IMR-90 (cell line): ENCODE measurements around the gene RFK.

Experiments
- CHD1 ChIP-seq: IDR thresholded peaks from 2 replicates; pipeline ENCODE4 v1.6.1; 2012; ENCODE audit warnings: low read depth, low read length, improper control_type of control experiment
- MAZ ChIP-seq: IDR thresholded peaks from 2 replicates; pipeline ENCODE4 v1.6.1; 2012; ENCODE audit warnings: low read depth, mild to moderate bottlenecking, low read length, improper control_type of control experiment, moderate library complexity, borderline replicate concordance
- NFE2L2 ChIP-seq: fragments of 150-350 bp; IDR thresholded peaks from 2 replicates; pipeline ENCODE4 v1.6.1; 2016; ENCODE audit warnings: low read depth, mild to moderate bottlenecking, low read length
- POLR2A ChIP-seq: IDR thresholded peaks from 2 replicates; pipeline ENCODE4 v1.6.1; 2012; ENCODE audit warnings: mild to moderate bottlenecking, low read depth, low read length
- RCOR1 ChIP-seq: IDR thresholded peaks from 2 replicates; pipeline ENCODE4 v1.6.1; 2012; ENCODE audit warnings: mild to moderate bottlenecking, low read length, improper control_type of control experiment; ENCODE audit not compliant: insufficient replicate concordance
- TF ChIP-seq, protein P1 (sequence below): conservative IDR thresholded peaks from 2 replicates; pipeline ENCODE4 v1.5.1; 2012; ENCODE audit warnings: mild to moderate bottlenecking, low read depth, low read length, improper control_type of control experiment

DNA sequence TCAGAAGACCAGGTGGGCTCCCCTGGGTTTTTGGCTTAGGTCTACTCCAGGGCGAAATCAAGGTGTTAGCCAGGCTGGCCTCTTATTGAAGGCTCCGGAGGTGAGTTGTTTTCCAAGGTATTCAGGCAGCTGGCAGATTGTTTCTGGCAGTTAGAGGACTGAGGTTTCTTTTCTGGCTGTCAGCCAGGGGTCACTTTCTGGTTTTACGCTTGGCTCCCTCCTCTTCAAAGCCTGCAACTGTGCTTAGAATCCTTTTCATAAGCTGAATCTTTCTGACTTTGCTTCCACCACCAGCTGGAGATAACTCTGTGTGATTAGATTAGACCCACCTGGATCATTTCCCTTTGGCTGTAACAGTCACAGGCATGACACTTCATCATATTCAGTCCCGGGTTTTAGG lies 24.6 kb downstream of the RFK start:
- TF ChIP-seq, protein P1, sequence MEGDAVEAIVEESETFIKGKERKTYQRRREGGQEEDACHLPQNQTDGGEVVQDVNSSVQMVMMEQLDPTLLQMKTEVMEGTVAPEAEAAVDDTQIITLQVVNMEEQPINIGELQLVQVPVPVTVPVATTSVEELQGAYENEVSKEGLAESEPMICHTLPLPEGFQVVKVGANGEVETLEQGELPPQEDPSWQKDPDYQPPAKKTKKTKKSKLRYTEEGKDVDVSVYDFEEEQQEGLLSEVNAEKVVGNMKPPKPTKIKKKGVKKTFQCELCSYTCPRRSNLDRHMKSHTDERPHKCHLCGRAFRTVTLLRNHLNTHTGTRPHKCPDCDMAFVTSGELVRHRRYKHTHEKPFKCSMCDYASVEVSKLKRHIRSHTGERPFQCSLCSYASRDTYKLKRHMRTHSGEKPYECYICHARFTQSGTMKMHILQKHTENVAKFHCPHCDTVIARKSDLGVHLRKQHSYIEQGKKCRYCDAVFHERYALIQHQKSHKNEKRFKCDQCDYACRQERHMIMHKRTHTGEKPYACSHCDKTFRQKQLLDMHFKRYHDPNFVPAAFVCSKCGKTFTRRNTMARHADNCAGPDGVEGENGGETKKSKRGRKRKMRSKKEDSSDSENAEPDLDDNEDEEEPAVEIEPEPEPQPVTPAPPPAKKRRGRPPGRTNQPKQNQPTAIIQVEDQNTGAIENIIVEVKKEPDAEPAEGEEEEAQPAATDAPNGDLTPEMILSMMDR, result no peak
- TF ChIP-seq POLR2A (no peak), RCOR1 (no peak), NFE2L2 (no peak), CHD1 (no peak), MAZ (no peak)
